GM23338 (cell line): ENCODE measurements around the gene TMEM125. TPM values are rescaled to one million over a fixed set of nuclear protein-coding genes. Genes with fewer than 3 reads are reported as not detected.

ENCODE experiments used
- ATAC-seq: fragments of 200-7000 bp; cut with Tn5 transposase; 3 replicates; pipeline ENCODE4 v1.9.1; 2020
- DNase-seq: peaks from one replicate; pipeline ENCODE4 v3.0.0-alpha.2; 2015; ENCODE audit warnings: low spot score
- H2AFZ ChIP-seq: fragments of 200-600 bp; sonication (generic); 2 replicates; pipeline ENCODE4 v1.8.0; 2016; ENCODE audit warnings: antibody characterized with exemption, mild to moderate bottlenecking, moderate library complexity
- H3F3A ChIP-seq: fragments of 200-600 bp; sonication (generic); replicated peaks from 2 replicates; pipeline ENCODE4 v1.8.0; 2017; ENCODE audit warnings: antibody characterized with exemption, mixed run types, low read depth
- H3K27ac ChIP-seq: fragments of 200-600 bp; sonication (generic); 2 replicates; pipeline ENCODE4 v1.6.1; 2016; ENCODE audit warnings: low read depth
- H3K27me3 ChIP-seq: fragments of 200-600 bp; sonication (generic); 2 replicates; pipeline ENCODE4 v1.8.0; 2016; ENCODE audit warnings: mild to moderate bottlenecking, mixed run types, moderate library complexity; ENCODE audit not compliant: insufficient read depth
- H3K36me3 ChIP-seq: fragments of 200-600 bp; sonication (generic); 2 replicates; pipeline ENCODE4 v1.8.0; 2016; ENCODE audit warnings: mild to moderate bottlenecking; ENCODE audit not compliant: insufficient read depth
- H3K4me1 ChIP-seq: fragments of 200-600 bp; sonication (generic); 2 replicates; pipeline ENCODE4 v1.8.0; 2016; ENCODE audit warnings: mild to moderate bottlenecking, moderate library complexity; ENCODE audit not compliant: insufficient read depth
- H3K4me2 ChIP-seq: fragments of 200-600 bp; sonication (generic); 2 replicates; pipeline ENCODE4 v1.7.1; 2017; ENCODE audit warnings: mixed run types
- H3K4me3 ChIP-seq: fragments of 200-600 bp; sonication (generic); 2 replicates; pipeline ENCODE4 v1.6.1; 2016; ENCODE audit warnings: mixed run types
- H3K79me2 ChIP-seq: fragments of 200-600 bp; sonication (generic); replicated peaks from 2 replicates; pipeline ENCODE4 v1.8.0; 2017; ENCODE audit warnings: mild to moderate bottlenecking; ENCODE audit not compliant: insufficient read depth
- H3K9me2 ChIP-seq: fragments of 200-600 bp; sonication (generic); 2 replicates; pipeline ENCODE4 v1.8.0; 2017; ENCODE audit not compliant: insufficient read depth
- H4K20me1 ChIP-seq: fragments of 200-600 bp; sonication (generic); replicated peaks from 2 replicates; pipeline ENCODE4 v1.8.0; 2017; ENCODE audit warnings: mild to moderate bottlenecking; ENCODE audit not compliant: insufficient read depth
- H3K27ac Mint-ChIP-seq: 2 replicates; pipeline ENCODE4 v1.8.0; 2020; ENCODE audit warnings: inconsistent platforms, mild to moderate bottlenecking, moderate library complexity, mixed read lengths
- H3K27me3 Mint-ChIP-seq: 3 replicates; pipeline ENCODE4 v1.8.0; 2022; ENCODE audit warnings: low read depth, mild to moderate bottlenecking, moderate library complexity, mixed read lengths, inconsistent platforms; ENCODE audit not compliant: insufficient read depth, poor library complexity
- H3K36me3 Mint-ChIP-seq: 3 replicates; pipeline ENCODE4 v1.8.0; 2021; ENCODE audit warnings: low read depth, mild to moderate bottlenecking, inconsistent platforms, moderate library complexity, mixed read lengths
- H3K4me1 Mint-ChIP-seq: 3 replicates; pipeline ENCODE4 v1.8.0; 2020; ENCODE audit warnings: mild to moderate bottlenecking, inconsistent platforms, mixed read lengths
- H3K4me3 Mint-ChIP-seq: 3 replicates; pipeline ENCODE4 v1.8.0; 2021; ENCODE audit warnings: moderate library complexity, mild to moderate bottlenecking, inconsistent platforms, mixed read lengths
- H3K9me3 Mint-ChIP-seq: 3 replicates; pipeline ENCODE4 v1.8.0; 2020; ENCODE audit warnings: moderate library complexity, mild to moderate bottlenecking, inconsistent platforms, mixed read lengths
- CREB1 ChIP-seq: fragments of 250-450 bp; sonication (Bioruptor Pico); IDR thresholded peaks from 2 replicates; pipeline ENCODE4 v1.5.0; 2020; ENCODE audit warnings: low read depth, mild to moderate bottlenecking, moderate library complexity
- JUNB ChIP-seq: IDR thresholded peaks from one replicate; pipeline ENCODE4 v1.6.1; 2016; ENCODE audit warnings: antibody characterized with exemption; ENCODE audit not compliant: unreplicated experiment
- NANOG ChIP-seq: IDR thresholded peaks from 2 replicates; pipeline ENCODE4 v1.6.1; 2016; ENCODE audit warnings: antibody characterized with exemption, borderline replicate concordance
- POLR2AphosphoS5 ChIP-seq: IDR thresholded peaks from 2 replicates; pipeline ENCODE4 v1.6.1; 2016; ENCODE audit warnings: antibody characterized with exemption, low read depth
- STAT1 ChIP-seq: IDR thresholded peaks from one replicate; pipeline ENCODE4 v1.6.1; 2016; ENCODE audit warnings: antibody characterized with exemption; ENCODE audit not compliant: unreplicated experiment
- ZNF114 ChIP-seq: fragments of 250-450 bp; sonication (Bioruptor Pico); IDR thresholded peaks from 2 replicates; pipeline ENCODE4 v1.5.0; 2020; ENCODE audit warnings: mild to moderate bottlenecking, moderate library complexity
- ZNF331 ChIP-seq: fragments of 250-450 bp; sonication (Bioruptor Pico); IDR thresholded peaks from 2 replicates; pipeline ENCODE4 v1.5.0; 2020; ENCODE audit warnings: low read depth, mild to moderate bottlenecking, moderate library complexity
- polyA plus RNA-seq: library from polyadenylated mRNA; unstranded; fragments of >200 nt; fragmentation: Nextera tagmentation; extraction: Ambion mirVana; gene quantifications from 2 replicates; pipeline ENCODE4 v1.2.1, GENCODE V29; 2016
- total RNA-seq: library from RNA; depleted of rRNA; stranded (reverse); fragments of >200 nt; shearing (Covaris generic); gene quantifications from 2 replicates; pipeline ENCODE4 v1.2.3, GENCODE V29; 2014
- TF ChIP-seq, protein P1 (sequence below): IDR thresholded peaks from 2 replicates; pipeline ENCODE4 v1.6.1; 2016; ENCODE audit warnings: antibody characterized with exemption
- TF ChIP-seq, protein P2 (sequence below): fragments of 250-450 bp; sonication (Bioruptor Pico); IDR thresholded peaks from 2 replicates; pipeline ENCODE4 v1.5.0; 2020; ENCODE audit warnings: mild to moderate bottlenecking, moderate library complexity

The TMEM125 gene
- total and polyA plus RNA-seq, 2 experiments from 2014 or later = 16.8 to 39.3 TPM

DNA sequence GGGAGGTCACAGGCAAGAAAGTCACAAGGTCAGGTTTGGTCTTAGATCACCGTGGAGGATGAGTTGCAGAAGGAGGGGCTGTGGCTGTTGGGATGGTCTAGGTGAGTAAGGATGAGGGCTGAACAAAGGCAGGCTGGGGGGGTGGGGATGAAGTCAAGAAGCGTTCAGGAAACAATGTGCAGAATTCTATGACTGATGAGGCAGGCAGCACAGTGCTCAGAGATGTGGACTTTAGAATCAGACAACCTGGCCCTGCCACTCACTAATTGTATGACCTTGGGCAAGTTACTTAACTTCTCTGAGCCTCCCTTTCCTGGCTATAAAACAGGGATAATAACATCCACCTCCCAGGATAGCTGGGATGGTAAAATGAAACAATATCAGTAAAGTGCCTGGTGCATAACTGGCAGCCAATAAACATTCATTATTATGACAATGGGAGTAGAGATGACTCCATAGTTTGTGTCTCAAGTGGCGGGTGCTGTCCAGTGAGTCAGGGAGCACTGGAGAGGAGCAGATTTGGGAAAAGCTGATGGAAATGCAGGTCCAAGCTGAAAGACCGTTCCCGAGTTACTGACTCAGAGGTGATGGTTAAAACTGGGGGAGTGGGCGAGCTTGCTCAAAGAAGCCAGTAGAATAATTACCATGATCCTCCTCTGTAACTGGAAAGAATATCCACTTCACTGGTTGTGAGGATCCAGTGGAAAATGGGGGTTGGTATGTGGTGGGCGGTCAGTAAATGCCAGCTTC lies 33.1 kb downstream of the TMEM125 start:
- H3K27me3 ChIP-seq = no peaks in the 10 kb centered on the region
- no peaks in the 10 kb centered on the region for H3K9me3 Mint-ChIP-seq
- peaks cover 25% of the 10 kb centered on the region for H3K4me1 Mint-ChIP-seq
- ATAC-seq (no peak), DNase-seq (no peak)
- TF ChIP-seq STAT1 = no peak
- no peak for TF ChIP-seq NANOG
- TF ChIP-seq, protein P1, sequence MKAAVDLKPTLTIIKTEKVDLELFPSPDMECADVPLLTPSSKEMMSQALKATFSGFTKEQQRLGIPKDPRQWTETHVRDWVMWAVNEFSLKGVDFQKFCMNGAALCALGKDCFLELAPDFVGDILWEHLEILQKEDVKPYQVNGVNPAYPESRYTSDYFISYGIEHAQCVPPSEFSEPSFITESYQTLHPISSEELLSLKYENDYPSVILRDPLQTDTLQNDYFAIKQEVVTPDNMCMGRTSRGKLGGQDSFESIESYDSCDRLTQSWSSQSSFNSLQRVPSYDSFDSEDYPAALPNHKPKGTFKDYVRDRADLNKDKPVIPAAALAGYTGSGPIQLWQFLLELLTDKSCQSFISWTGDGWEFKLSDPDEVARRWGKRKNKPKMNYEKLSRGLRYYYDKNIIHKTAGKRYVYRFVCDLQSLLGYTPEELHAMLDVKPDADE = no peak
- H3K4me3 ChIP-seq = no peak overlapping the region
- no peak overlapping the region for H3K4me2 ChIP-seq
- no peak overlapping the region for H3K27ac ChIP-seq
- no peaks in the 10 kb centered on the region for H3F3A ChIP-seq
- H3K36me3 ChIP-seq = no peaks in the 10 kb centered on the region
- H3K4me1 ChIP-seq = peaks cover 6% of the 10 kb centered on the region
- H4K20me1 ChIP-seq = no peaks in the 10 kb centered on the region
- H3K27me3 Mint-ChIP-seq = peaks cover 15% of the 10 kb centered on the region
- H3K9me2 ChIP-seq = no peaks in the 10 kb centered on the region
- H2AFZ ChIP-seq = no peak overlapping the region
- H3K27ac Mint-ChIP-seq = no peak overlapping the region; the same call in 1 of the 2 replicates
- no peaks in the 10 kb centered on the region; the same call in 2 of the 3 replicates for H3K36me3 Mint-ChIP-seq
- H3K79me2 ChIP-seq = no peaks in the 10 kb centered on the region
- H3K4me3 Mint-ChIP-seq = no peak overlapping the region

DNA sequence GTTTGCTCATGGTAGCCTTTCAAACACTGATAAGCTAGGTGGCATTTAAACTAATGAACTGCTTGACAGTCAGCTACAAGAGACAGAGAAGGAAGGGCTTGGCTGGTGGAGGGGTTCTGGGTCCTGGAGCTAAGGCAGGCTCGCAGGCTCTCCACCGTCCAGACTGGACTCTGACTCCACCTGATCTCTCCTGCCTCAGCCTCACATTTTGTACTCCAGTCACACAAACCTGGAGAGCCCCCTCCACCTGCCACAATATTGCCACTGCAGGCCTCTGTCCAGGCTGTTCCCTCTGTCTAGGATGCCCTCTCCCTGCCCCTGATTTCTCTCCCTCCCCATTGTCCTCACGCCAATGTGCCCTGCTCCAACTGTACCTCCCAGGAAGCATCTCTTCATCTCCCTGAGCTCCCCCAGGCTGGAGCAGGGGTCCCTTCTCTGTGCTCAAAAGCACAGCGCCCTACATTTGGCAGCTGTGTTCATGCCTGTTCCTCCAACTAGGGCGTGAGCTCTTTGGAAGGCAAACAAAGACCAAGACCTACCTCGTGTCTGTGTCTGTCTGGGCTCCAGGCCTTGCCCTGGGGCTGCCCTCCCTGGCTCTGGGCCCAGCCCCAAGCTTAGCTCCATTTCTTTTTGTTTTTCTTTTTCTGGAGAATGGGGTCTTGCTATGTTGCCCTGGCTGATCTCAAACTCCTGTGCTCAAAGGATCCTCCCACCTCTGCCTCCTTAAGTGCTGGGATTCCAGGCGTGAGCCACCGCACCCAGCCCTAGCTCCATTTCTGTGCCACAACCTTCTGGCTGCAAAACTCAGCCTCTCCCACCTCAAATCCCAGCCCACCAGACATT lies 33.9 kb downstream of the TMEM125 start:
- TF ChIP-seq ZNF114 (CRISPR knock-in tag) = no peak
- TF ChIP-seq ZNF331 (CRISPR knock-in tag) = no peak
- no peak for TF ChIP-seq CREB1
- TF ChIP-seq, protein P2, sequence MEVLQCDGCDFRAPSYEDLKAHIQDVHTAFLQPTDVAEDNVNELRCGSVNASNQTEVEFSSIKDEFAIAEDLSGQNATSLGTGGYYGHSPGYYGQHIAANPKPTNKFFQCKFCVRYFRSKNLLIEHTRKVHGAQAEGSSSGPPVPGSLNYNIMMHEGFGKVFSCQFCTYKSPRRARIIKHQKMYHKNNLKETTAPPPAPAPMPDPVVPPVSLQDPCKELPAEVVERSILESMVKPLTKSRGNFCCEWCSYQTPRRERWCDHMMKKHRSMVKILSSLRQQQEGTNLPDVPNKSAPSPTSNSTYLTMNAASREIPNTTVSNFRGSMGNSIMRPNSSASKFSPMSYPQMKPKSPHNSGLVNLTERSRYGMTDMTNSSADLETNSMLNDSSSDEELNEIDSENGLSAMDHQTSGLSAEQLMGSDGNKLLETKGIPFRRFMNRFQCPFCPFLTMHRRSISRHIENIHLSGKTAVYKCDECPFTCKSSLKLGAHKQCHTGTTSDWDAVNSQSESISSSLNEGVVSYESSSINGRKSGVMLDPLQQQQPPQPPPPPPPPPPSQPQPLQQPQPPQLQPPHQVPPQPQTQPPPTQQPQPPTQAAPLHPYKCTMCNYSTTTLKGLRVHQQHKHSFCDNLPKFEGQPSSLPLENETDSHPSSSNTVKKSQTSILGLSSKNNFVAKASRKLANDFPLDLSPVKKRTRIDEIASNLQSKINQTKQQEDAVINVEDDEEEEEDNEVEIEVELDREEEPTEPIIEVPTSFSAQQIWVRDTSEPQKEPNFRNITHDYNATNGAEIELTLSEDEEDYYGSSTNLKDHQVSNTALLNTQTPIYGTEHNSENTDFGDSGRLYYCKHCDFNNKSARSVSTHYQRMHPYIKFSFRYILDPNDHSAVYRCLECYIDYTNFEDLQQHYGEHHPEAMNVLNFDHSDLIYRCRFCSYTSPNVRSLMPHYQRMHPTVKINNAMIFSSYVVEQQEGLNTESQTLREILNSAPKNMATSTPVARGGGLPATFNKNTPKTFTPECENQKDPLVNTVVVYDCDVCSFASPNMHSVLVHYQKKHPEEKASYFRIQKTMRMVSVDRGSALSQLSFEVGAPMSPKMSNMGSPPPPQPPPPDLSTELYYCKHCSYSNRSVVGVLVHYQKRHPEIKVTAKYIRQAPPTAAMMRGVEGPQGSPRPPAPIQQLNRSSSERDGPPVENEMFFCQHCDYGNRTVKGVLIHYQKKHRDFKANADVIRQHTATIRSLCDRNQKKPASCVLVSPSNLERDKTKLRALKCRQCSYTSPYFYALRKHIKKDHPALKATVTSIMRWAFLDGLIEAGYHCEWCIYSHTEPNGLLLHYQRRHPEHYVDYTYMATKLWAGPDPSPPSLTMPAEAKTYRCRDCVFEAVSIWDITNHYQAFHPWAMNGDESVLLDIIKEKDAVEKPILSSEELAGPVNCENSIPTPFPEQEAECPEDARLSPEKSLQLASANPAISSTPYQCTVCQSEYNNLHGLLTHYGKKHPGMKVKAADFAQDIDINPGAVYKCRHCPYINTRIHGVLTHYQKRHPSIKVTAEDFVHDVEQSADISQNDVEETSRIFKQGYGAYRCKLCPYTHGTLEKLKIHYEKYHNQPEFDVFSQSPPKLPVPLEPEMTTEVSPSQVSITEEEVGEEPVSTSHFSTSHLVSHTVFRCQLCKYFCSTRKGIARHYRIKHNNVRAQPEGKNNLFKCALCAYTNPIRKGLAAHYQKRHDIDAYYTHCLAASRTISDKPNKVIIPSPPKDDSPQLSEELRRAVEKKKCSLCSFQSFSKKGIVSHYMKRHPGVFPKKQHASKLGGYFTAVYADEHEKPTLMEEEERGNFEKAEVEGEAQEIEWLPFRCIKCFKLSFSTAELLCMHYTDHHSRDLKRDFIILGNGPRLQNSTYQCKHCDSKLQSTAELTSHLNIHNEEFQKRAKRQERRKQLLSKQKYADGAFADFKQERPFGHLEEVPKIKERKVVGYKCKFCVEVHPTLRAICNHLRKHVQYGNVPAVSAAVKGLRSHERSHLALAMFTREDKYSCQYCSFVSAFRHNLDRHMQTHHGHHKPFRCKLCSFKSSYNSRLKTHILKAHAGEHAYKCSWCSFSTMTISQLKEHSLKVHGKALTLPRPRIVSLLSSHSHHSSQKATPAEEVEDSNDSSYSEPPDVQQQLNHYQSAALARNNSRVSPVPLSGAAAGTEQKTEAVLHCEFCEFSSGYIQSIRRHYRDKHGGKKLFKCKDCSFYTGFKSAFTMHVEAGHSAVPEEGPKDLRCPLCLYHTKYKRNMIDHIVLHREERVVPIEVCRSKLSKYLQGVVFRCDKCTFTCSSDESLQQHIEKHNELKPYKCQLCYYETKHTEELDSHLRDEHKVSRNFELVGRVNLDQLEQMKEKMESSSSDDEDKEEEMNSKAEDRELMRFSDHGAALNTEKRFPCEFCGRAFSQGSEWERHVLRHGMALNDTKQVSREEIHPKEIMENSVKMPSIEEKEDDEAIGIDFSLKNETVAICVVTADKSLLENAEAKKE (CRISPR knock-in tag) = no peak
- TF ChIP-seq STAT1 = no peak
- no peak for TF ChIP-seq POLR2AphosphoS5
- no peak for TF ChIP-seq JUNB
- no peak for TF ChIP-seq NANOG
- TF ChIP-seq, protein P1 = no peak
- Mint-ChIP-seq H3K9me3 (no peaks in the 10 kb centered on the region), H3K4me3 (no peak overlapping the region), H3K4me1 (peaks cover 21% of the 10 kb centered on the region), H3K27me3 (peaks cover 15% of the 10 kb centered on the region), H3K36me3 (no peaks in the 10 kb centered on the region; the same call in 2 of the 3 replicates), H3K27ac (no peak overlapping the region)
- H4K20me1 ChIP-seq = no peaks in the 10 kb centered on the region
- no peak overlapping the region for H3K4me3 ChIP-seq
- H3F3A ChIP-seq = no peaks in the 10 kb centered on the region
- H3K9me2 ChIP-seq = no peaks in the 10 kb centered on the region
- no peak overlapping the region for H3K4me2 ChIP-seq
- peaks cover 6% of the 10 kb centered on the region for H3K4me1 ChIP-seq
- no peaks in the 10 kb centered on the region for H3K27me3 ChIP-seq
- no peak overlapping the region for H3K27ac ChIP-seq
- no peaks in the 10 kb centered on the region for H3K79me2 ChIP-seq
- no peak for ATAC-seq
- H3K36me3 ChIP-seq = no peaks in the 10 kb centered on the region
- DNase-seq = no peak
- peak overlapping the region; percentile 85; the same call in 1 of the 2 replicates for H2AFZ ChIP-seq
